ENCODE results near the gene IBTK.

IBTK gene

DNA sequence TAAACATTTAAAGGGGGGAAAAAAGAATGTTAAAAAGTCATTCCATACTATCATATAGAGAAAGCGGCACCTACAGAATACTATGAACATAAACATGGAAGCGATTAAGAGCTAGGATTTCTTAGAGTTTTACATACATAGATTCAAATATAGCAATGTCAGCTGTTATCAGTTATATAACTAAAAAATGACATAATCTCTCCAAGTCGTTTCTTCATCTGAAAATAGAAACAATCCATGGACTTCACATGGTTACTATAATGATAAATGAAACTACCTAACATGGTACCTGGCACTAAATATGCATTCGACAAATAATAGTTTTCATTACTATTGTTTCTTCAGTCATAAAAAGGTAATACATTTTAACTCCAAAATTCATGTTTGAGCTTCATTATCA lies 3.7 kb downstream of the IBTK start:
- Histone ChIP-seq H3K4me1 (ENCODE audit: insufficient read depth, low read length) (peaks cover 20% of the 10 kb centered on the region), H3K9me3 (ENCODE audit: insufficient read depth, low read depth, low read length) (no peaks in the 10 kb centered on the region), H3K36me3 (ENCODE audit: insufficient read depth, low read depth, low read length) (peaks cover 19% of the 10 kb centered on the region; the same call in 1 of the 2 replicates), H3K9ac (ENCODE audit: low read depth, low read length) (no peak overlapping the region), H3K27me3 (ENCODE audit: insufficient read depth, low read length) (no peaks in the 10 kb centered on the region), H3K27ac (ENCODE audit: low read length) (no peak overlapping the region), H3K4me3 (ENCODE audit: low read length) (no peak overlapping the region)

DNA sequence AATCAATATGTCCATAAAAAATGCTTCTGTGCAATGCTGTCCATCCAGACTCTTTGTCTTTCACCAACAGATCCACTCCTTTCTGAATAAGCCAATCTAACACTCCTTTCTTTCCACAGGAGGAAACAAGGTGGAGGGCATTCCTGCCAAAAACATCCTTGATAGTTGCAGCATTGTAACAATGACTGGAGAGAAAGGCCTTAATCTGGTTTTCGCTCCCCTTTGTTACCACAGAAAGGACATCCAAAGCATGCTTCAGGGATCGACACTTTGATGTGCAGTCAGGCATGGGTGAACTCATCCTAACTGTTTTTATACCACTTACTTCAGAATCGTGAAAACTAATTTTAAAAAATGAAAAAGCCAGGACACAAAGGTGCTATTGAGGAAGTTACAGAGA lies 7.4 kb downstream of the IBTK start:
- no peak overlapping the region for H3K9ac ChIP-seq (ENCODE audit: low read depth, low read length)
- no peaks in the 10 kb centered on the region for H3K9me3 ChIP-seq (ENCODE audit: insufficient read depth, low read depth, low read length)
- H3K4me3 ChIP-seq (ENCODE audit: low read length): no peak overlapping the region
- H3K36me3 ChIP-seq (ENCODE audit: insufficient read depth, low read depth, low read length): peaks cover 26% of the 10 kb centered on the region
- H3K27ac ChIP-seq (ENCODE audit: low read length): no peak overlapping the region
- H3K4me1 ChIP-seq (ENCODE audit: insufficient read depth, low read length): peaks cover 4% of the 10 kb centered on the region; the same call in 1 of the 2 replicates
- H3K27me3 ChIP-seq (ENCODE audit: insufficient read depth, low read length): no peaks in the 10 kb centered on the region

DNA sequence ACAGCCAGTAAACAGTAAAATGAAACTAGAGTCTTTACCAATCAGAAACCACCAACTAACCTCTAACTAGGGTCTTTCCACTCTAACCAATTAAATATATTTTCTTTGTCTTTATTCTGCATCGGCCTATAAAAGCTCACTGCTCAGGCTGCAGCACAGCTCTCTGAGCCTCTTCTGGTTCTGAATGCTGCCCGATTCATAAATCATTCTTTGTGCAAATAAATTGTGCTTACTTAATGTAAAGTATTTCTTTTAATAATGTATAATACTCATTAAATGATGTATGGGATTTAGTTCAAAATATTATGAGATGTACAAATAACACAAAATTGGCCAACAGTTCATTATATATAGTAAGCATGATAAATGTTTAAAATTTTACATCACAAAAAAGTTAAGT lies 7.9 kb downstream of the IBTK start:
- no peak overlapping the region for H3K27ac ChIP-seq (ENCODE audit: low read length)
- no peaks in the 10 kb centered on the region for H3K27me3 ChIP-seq (ENCODE audit: insufficient read depth, low read length)
- no peaks in the 10 kb centered on the region for H3K9me3 ChIP-seq (ENCODE audit: insufficient read depth, low read depth, low read length)
- H3K4me1 ChIP-seq (ENCODE audit: insufficient read depth, low read length): peaks cover 4% of the 10 kb centered on the region; the same call in 1 of the 2 replicates
- H3K36me3 ChIP-seq (ENCODE audit: insufficient read depth, low read depth, low read length): peaks cover 22% of the 10 kb centered on the region
- H3K4me3 ChIP-seq (ENCODE audit: low read length): no peak overlapping the region
- H3K9ac ChIP-seq (ENCODE audit: low read depth, low read length): no peak overlapping the region

GRCh38 chr6:82237013-82237412 lies 10.5 kb downstream of the IBTK start:
- Histone ChIP-seq H3K9me3 (ENCODE audit: insufficient read depth, low read depth, low read length) (no peaks in the 10 kb centered on the region), H3K4me1 (ENCODE audit: insufficient read depth, low read length) (peaks cover 4% of the 10 kb centered on the region; the same call in 1 of the 2 replicates), H3K9ac (ENCODE audit: low read depth, low read length) (no peak overlapping the region), H3K36me3 (ENCODE audit: insufficient read depth, low read depth, low read length) (peaks cover 31% of the 10 kb centered on the region), H3K27ac (ENCODE audit: low read length) (no peak overlapping the region), H3K4me3 (ENCODE audit: low read length) (no peak overlapping the region), H3K27me3 (ENCODE audit: insufficient read depth, low read length) (no peaks in the 10 kb centered on the region)

DNA sequence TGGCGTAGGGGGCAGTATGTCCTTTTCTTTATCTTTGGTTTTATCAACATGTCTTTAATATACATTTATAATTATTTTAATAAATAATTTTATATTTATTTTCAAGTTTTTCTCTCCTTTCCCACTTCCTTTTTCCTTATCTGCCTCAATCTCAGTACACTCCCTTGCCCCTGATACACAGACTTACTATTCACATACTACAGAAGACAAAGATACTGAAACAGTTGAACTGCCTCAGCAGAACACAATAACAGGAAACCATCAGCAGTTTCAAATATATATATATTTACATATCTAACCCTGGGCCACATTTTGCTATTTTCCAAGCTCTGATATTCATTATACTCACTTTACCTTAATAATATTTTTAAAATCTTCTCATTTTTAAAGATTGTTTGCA lies 19.8 kb downstream of the IBTK start:
- H3K4me3 ChIP-seq (ENCODE audit: low read length): no peak overlapping the region
- peaks cover 79% of the 10 kb centered on the region for H3K36me3 ChIP-seq (ENCODE audit: insufficient read depth, low read depth, low read length)
- H3K4me1 ChIP-seq (ENCODE audit: insufficient read depth, low read length): no peaks in the 10 kb centered on the region

GRCh38 chr6:82220167-82220566 lies 27.4 kb downstream of the IBTK start:
- H3K4me1 ChIP-seq (ENCODE audit: insufficient read depth, low read length): no peaks in the 10 kb centered on the region

More for the DNA sequence above, 19.8 kb downstream of the IBTK start:
- no peak overlapping the region for H3K9ac ChIP-seq (ENCODE audit: low read depth, low read length)
- H3K27me3 ChIP-seq (ENCODE audit: insufficient read depth, low read length): no peaks in the 10 kb centered on the region
- H3K9me3 ChIP-seq (ENCODE audit: insufficient read depth, low read depth, low read length): no peaks in the 10 kb centered on the region
- H3K27ac ChIP-seq (ENCODE audit: low read length): no peak overlapping the region

DNA sequence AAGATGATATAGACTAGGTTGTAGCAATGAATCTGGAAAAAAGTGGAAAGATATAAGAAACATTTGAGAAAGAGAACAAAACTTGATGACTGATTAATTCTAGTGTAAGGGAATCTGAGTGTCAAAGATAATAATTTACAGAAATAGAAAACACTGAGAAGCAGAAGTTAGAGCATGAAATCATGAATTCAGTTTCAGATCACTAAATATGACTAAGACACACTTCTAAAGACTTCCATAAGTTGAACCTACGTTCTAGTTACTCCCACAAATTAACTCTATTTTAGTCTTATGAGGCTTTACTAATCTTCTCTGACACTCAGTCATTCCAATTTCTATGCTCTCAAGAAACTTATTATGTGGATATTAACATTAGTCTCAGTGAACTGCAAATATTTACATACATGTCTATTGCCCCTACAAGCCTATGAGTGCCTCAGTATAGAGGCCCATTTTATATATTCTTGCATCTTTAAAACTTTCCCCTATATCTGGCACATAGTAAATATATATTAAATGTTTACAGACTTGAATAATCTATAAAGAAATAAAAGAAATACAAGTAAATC lies 30.4 kb downstream of the IBTK start:
- Histone ChIP-seq H3K9me3 (ENCODE audit: insufficient read depth, low read depth, low read length) (no peaks in the 10 kb centered on the region), H3K9ac (ENCODE audit: low read depth, low read length) (no peak overlapping the region), H3K36me3 (ENCODE audit: insufficient read depth, low read depth, low read length) (peaks cover 94% of the 10 kb centered on the region), H3K4me3 (ENCODE audit: low read length) (no peak overlapping the region), H3K27ac (ENCODE audit: low read length) (no peak overlapping the region), H3K4me1 (ENCODE audit: insufficient read depth, low read length) (no peaks in the 10 kb centered on the region), H3K27me3 (ENCODE audit: insufficient read depth, low read length) (no peaks in the 10 kb centered on the region)

More at GRCh38 chr6:82220167-82220566, 27.4 kb downstream of the IBTK start:
- Histone ChIP-seq H3K9ac (ENCODE audit: low read depth, low read length) (no peak overlapping the region), H3K36me3 (ENCODE audit: insufficient read depth, low read depth, low read length) (peaks cover 93% of the 10 kb centered on the region), H3K9me3 (ENCODE audit: insufficient read depth, low read depth, low read length) (no peaks in the 10 kb centered on the region), H3K27ac (ENCODE audit: low read length) (no peak overlapping the region), H3K27me3 (ENCODE audit: insufficient read depth, low read length) (no peaks in the 10 kb centered on the region), H3K4me3 (ENCODE audit: low read length) (no peak overlapping the region)

GRCh38 chr6:82216549-82216948 lies 31.0 kb downstream of the IBTK start:
- Histone ChIP-seq H3K36me3 (ENCODE audit: insufficient read depth, low read depth, low read length) (peaks cover 92% of the 10 kb centered on the region), H3K4me1 (ENCODE audit: insufficient read depth, low read length) (no peaks in the 10 kb centered on the region), H3K9ac (ENCODE audit: low read depth, low read length) (no peak overlapping the region)

DNA sequence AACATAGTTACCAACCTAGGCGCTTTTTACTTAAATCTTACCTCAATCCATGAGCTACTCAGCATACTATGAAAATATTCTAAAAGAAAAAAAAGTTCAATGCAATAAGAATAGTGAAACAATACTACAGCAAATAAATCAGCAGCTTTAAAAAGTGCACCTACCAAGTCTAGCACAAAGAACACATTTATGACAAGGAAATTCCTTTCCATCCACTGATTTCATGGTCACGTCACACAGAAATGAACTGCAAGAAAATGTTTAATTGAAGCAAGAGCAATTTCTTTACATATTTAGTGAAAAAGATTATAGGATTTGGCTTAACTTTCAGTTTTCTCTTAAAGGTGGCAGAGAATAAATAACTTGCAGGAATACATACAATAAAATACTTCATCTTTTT lies 36.2 kb downstream of the IBTK start:
- Histone ChIP-seq H3K9ac (ENCODE audit: low read depth, low read length) (no peak overlapping the region), H3K9me3 (ENCODE audit: insufficient read depth, low read depth, low read length) (no peaks in the 10 kb centered on the region), H3K4me3 (ENCODE audit: low read length) (no peak overlapping the region), H3K4me1 (ENCODE audit: insufficient read depth, low read length) (no peaks in the 10 kb centered on the region), H3K27ac (ENCODE audit: low read length) (no peak overlapping the region), H3K36me3 (ENCODE audit: insufficient read depth, low read depth, low read length) (peaks cover 91% of the 10 kb centered on the region), H3K27me3 (ENCODE audit: insufficient read depth, low read length) (no peaks in the 10 kb centered on the region)

More at GRCh38 chr6:82216549-82216948, 31.0 kb downstream of the IBTK start:
- Histone ChIP-seq H3K27me3 (ENCODE audit: insufficient read depth, low read length) (no peaks in the 10 kb centered on the region), H3K9me3 (ENCODE audit: insufficient read depth, low read depth, low read length) (no peaks in the 10 kb centered on the region), H3K27ac (ENCODE audit: low read length) (no peak overlapping the region), H3K4me3 (ENCODE audit: low read length) (no peak overlapping the region)

DNA sequence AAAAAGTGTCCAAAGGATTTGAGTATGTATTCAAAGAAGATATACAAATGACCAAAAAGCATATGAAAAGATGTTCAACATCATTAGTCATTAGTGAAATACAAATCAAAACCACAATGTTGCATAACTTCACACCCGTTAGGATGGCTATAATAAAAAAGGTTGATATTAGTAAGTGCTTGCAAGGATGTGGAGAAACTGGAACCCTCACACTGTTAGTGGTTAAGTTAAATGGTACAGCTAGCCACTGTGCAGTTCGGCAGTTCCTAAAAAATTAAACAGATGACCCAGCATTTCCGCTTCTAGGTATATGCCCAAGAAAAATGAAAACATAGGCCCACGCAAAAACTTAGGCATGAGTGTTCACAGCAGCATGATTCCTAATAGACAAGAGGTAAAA lies 38.6 kb downstream of the IBTK start:
- Histone ChIP-seq H3K4me1 (ENCODE audit: insufficient read depth, low read length) (no peaks in the 10 kb centered on the region), H3K27me3 (ENCODE audit: insufficient read depth, low read length) (no peaks in the 10 kb centered on the region), H3K36me3 (ENCODE audit: insufficient read depth, low read depth, low read length) (peaks cover 81% of the 10 kb centered on the region), H3K9ac (ENCODE audit: low read depth, low read length) (no peak overlapping the region), H3K9me3 (ENCODE audit: insufficient read depth, low read depth, low read length) (no peaks in the 10 kb centered on the region), H3K27ac (ENCODE audit: low read length) (no peak overlapping the region), H3K4me3 (ENCODE audit: low read length) (no peak overlapping the region)

DNA sequence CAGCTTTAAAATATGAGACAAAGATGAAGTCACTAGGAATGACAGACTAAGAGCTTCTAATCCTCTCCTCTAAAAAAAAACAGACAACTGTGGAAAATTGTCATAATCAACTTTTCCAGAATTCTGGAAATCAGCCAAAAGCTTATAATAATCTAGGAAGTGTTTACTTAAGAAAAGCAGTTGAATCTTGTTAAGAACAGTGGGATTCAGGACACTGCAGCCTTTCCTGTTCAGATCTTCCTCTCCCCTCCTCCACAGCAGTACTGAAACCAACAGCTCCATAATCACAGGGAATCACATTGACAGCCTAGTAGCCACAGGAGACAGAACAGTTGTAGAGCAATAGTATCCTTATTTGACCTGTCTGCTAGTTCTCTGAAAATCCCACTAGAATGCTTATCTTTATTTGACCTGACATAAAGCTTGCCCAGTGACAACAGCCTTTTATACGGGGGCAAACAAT lies 41.6 kb downstream of the IBTK start:
- H3K27ac ChIP-seq (ENCODE audit: low read length): no peak overlapping the region
- no peaks in the 10 kb centered on the region for H3K27me3 ChIP-seq (ENCODE audit: insufficient read depth, low read length)
- H3K9ac ChIP-seq (ENCODE audit: low read depth, low read length): no peak overlapping the region
- H3K4me3 ChIP-seq (ENCODE audit: low read length): no peak overlapping the region
- H3K4me1 ChIP-seq (ENCODE audit: insufficient read depth, low read length): no peaks in the 10 kb centered on the region
- peaks cover 82% of the 10 kb centered on the region for H3K36me3 ChIP-seq (ENCODE audit: insufficient read depth, low read depth, low read length)
- no peaks in the 10 kb centered on the region for H3K9me3 ChIP-seq (ENCODE audit: insufficient read depth, low read depth, low read length)

DNA sequence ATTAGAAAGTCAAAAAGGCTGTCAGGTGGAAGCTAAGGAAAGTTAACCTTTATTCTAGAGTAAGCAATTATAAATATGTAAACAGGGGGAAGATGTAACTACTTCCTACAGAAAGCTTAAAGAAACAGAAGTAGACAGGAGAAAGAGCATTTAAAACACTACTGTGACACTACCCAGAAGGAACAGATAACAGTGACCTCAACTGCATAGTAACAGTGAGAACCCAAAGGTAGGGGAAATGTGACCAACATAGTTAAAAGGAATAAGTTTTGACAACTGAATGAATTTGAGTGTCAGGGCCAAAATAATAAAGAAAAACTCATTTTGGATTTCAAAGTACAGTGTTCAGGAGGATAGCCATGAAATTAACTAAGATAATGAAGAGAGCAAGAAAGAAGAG lies 43.5 kb downstream of the IBTK start:
- no peaks in the 10 kb centered on the region for H3K9me3 ChIP-seq (ENCODE audit: insufficient read depth, low read depth, low read length)
- H3K4me1 ChIP-seq (ENCODE audit: insufficient read depth, low read length): peaks cover 3% of the 10 kb centered on the region; the same call in 1 of the 2 replicates
- no peaks in the 10 kb centered on the region for H3K27me3 ChIP-seq (ENCODE audit: insufficient read depth, low read length)
- H3K9ac ChIP-seq (ENCODE audit: low read depth, low read length): no peak overlapping the region
- peaks cover 84% of the 10 kb centered on the region for H3K36me3 ChIP-seq (ENCODE audit: insufficient read depth, low read depth, low read length)
- no peak overlapping the region for H3K27ac ChIP-seq (ENCODE audit: low read length)
- H3K4me3 ChIP-seq (ENCODE audit: low read length): no peak overlapping the region
